NCI-H1694 (cell line): ENCODE results near the gene CLEC5A.
"Not testable (repeated sequence)": the region's sequence is repeated elsewhere in the genome, so short reads cannot be mapped to it uniquely, and the experiment has no call there.

Experiments used
- DNase-seq: peaks from one replicate; lab custom pipeline; 2025; lab: John Stamatoyannopoulos, UW

The CLEC5A gene

GRCh38 chr7:141946796-141947195 is at the start of gene CLEC5A:
CLEC5A (minus strand) TSS chr7:141946974; CDS start chr7:141946292, 682 bp downstream.
- no peak for DNase-seq

GRCh38 chr7:141993354-141993753 is 46.6 kb upstream of the CLEC5A start:
- DNase-seq = no peak

GRCh38 chr7:141992688-141993087 is 45.9 kb upstream of the CLEC5A start:
- no peak for DNase-seq

- no peak for DNase-seq
Measured at GRCh38 chr7:141992156-141992555, 45.4 kb upstream of the CLEC5A start.

- DNase-seq = no peak
Measured at GRCh38 chr7:141991140-141991539, 44.4 kb upstream of the CLEC5A start.

GRCh38 chr7:141990011-141990725 is 43.4 kb upstream of the CLEC5A start:
- no peak for DNase-seq

- DNase-seq = not testable (repeated sequence)
Measured at GRCh38 chr7:141987803-141988202, 41.0 kb upstream of the CLEC5A start.

GRCh38 chr7:141986923-141987322 is 40.1 kb upstream of the CLEC5A start:
- no peak for DNase-seq

- DNase-seq = not testable (repeated sequence)
Measured at GRCh38 chr7:141985926-141986325, 39.2 kb upstream of the CLEC5A start.

GRCh38 chr7:141979568-141979967 is 32.8 kb upstream of the CLEC5A start:
- DNase-seq = no peak

- no peak for DNase-seq
Measured at GRCh38 chr7:141978351-141978750, 31.6 kb upstream of the CLEC5A start.

- no peak for DNase-seq
Measured at GRCh38 chr7:141976524-141977245, 29.9 kb upstream of the CLEC5A start.

- DNase-seq = peak; percentile 48
Measured at GRCh38 chr7:141975806-141976523, 29.2 kb upstream of the CLEC5A start.

- no peak for DNase-seq
Measured at GRCh38 chr7:141974831-141975230, 28.1 kb upstream of the CLEC5A start.

GRCh38 chr7:141973673-141974072 is 26.9 kb upstream of the CLEC5A start, which contains the start of gene TAS2R38:
TAS2R38 (minus strand) TSS chr7:141973773; CDS start chr7:141973689, 84 bp downstream.
- DNase-seq = no peak

GRCh38 chr7:141960687-141961422 is 14.1 kb upstream of the CLEC5A start:
- no peak for DNase-seq

GRCh38 chr7:141956084-141956483 is 9.3 kb upstream of the CLEC5A start:
- DNase-seq = no peak

- DNase-seq = no peak
Measured at GRCh38 chr7:141954334-141954733, 7.6 kb upstream of the CLEC5A start.

GRCh38 chr7:141952461-141952860 is 5.7 kb upstream of the CLEC5A start:
- DNase-seq = no peak

GRCh38 chr7:141950806-141951205 is 4.0 kb upstream of the CLEC5A start:
- DNase-seq = no peak

- DNase-seq = no peak
Measured at GRCh38 chr7:141949911-141950310, 3.1 kb upstream of the CLEC5A start.

- DNase-seq = no peak
Measured at GRCh38 chr7:141949451-141949850, 2.7 kb upstream of the CLEC5A start.
